Right atrium auricular region (tissue), 2 donors: Measurements from ENCODE around the gene FGD3. TPM values are rescaled to one million over a fixed set of nuclear protein-coding genes. Genes with fewer than 3 reads are reported as not detected.

ENCODE experiments used
- DNase-seq: peaks from one replicate; pipeline ENCODE4 v3.0.0-alpha.2; 2019; ENCODE audit warnings: low spot score
- H3K27ac ChIP-seq, 2 donors: fragments of 200-600 bp; sonication (generic); 1 replicate in 1 of 2; 2 replicates in 1 of 2; pipeline ENCODE4 v1.5.1; 2016 to 2019
- H3K27me3 ChIP-seq, 2 donors: fragments of 200-600 bp; sonication (generic); one replicate each; pipeline versions ENCODE4 v1.5.1 to v1.6.0; 2017 to 2019
- H3K36me3 ChIP-seq: fragments of 200-600 bp; sonication (generic); one replicate; pipeline ENCODE4 v1.5.1; 2016
- H3K4me1 ChIP-seq, 2 donors: fragments of 200-600 bp; sonication (generic); one replicate each; pipeline versions ENCODE4 v1.5.1 to v1.6.0; 2017 to 2019
- H3K4me3 ChIP-seq, 2 donors: fragments of 200-600 bp; sonication (generic); 1 replicate in 1 of 2; 2 replicates in 1 of 2; pipeline ENCODE4 v1.5.1; 2017 to 2019; ENCODE audit warnings: mild to moderate bottlenecking in 1 of 2, moderate library complexity in 1 of 2
- H3K9me3 ChIP-seq, 2 donors: fragments of 200-600 bp; sonication (generic); one replicate each; pipeline ENCODE4 v1.5.1; 2019
- total RNA-seq, 2 donors: library from RNA; depleted of rRNA; stranded (reverse); fragments of >200 nt; gene quantifications; one replicate each; pipeline ENCODE4 v1.1.0, GENCODE V29; 2016
- TF ChIP-seq, protein P1 (sequence below), 2 donors: fragments of 200-600 bp; sonication (generic); IDR thresholded peaks; one replicate each; pipeline ENCODE4 v1.5.1; 2019; ENCODE audit warnings: antibody characterized with exemption in 2 of 2

Gene FGD3
- total RNA-seq, 2 donors from 2014 or later: 2.2 to 3.3 TPM

GRCh38 chr9:92971121-92971520 lies 23.8 kb downstream of the FGD3 start:
- Histone ChIP-seq H3K4me3 (no peak overlapping the region), H3K4me1 (no peaks in the 10 kb centered on the region), H3K27ac (no peak overlapping the region), H3K36me3 (no peaks in the 10 kb centered on the region), H3K9me3 (no peaks in the 10 kb centered on the region), H3K27me3 (no peaks in the 10 kb centered on the region)
- TF ChIP-seq, protein P1, sequence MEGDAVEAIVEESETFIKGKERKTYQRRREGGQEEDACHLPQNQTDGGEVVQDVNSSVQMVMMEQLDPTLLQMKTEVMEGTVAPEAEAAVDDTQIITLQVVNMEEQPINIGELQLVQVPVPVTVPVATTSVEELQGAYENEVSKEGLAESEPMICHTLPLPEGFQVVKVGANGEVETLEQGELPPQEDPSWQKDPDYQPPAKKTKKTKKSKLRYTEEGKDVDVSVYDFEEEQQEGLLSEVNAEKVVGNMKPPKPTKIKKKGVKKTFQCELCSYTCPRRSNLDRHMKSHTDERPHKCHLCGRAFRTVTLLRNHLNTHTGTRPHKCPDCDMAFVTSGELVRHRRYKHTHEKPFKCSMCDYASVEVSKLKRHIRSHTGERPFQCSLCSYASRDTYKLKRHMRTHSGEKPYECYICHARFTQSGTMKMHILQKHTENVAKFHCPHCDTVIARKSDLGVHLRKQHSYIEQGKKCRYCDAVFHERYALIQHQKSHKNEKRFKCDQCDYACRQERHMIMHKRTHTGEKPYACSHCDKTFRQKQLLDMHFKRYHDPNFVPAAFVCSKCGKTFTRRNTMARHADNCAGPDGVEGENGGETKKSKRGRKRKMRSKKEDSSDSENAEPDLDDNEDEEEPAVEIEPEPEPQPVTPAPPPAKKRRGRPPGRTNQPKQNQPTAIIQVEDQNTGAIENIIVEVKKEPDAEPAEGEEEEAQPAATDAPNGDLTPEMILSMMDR (IDR thresholded peaks at IDR 0.05): no peak
- DNase-seq: peak; percentile 36

DNA sequence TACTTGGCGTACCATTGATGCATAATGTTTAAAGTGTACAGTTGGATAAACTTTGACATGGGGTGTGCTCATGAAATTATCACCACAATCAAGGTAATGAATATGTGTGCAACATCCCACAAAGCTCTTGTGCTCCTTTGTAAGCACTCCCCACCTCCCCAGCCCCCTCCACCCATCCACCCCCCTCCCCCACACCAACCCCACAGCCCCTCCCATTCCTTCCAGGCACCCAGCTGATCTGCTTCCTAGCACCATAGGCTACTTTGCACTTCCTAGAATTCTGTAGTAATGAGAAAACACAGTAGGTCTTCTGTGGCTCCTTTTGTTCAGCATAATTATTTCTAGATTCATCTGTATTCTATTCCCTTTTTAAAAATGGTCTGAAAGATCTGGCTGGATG lies 24.5 kb downstream of the FGD3 start:
- no peaks in the 10 kb centered on the region for H3K27me3 ChIP-seq
- no peaks in the 10 kb centered on the region for H3K4me1 ChIP-seq
- H3K36me3 ChIP-seq: no peaks in the 10 kb centered on the region
- DNase-seq: no peak
- no peaks in the 10 kb centered on the region for H3K9me3 ChIP-seq
- TF ChIP-seq, protein P1 (IDR thresholded peaks at IDR 0.05): no peak
- no peak overlapping the region for H3K4me3 ChIP-seq
- H3K27ac ChIP-seq: no peak overlapping the region

- Histone ChIP-seq H3K27ac (no peak overlapping the region), H3K4me1 (no peaks in the 10 kb centered on the region)
- DNase-seq: no peak
Observed at GRCh38 chr9:92973700-92974099, 26.4 kb downstream of the FGD3 start.

GRCh38 chr9:92974161-92974661 lies 26.9 kb downstream of the FGD3 start:
- no peaks in the 10 kb centered on the region for H3K27me3 ChIP-seq
- H3K4me1 ChIP-seq: no peaks in the 10 kb centered on the region
- H3K9me3 ChIP-seq: no peaks in the 10 kb centered on the region
- TF ChIP-seq, protein P1 (IDR thresholded peaks at IDR 0.05): no peak
- no peaks in the 10 kb centered on the region for H3K36me3 ChIP-seq
- H3K27ac ChIP-seq: no peak overlapping the region
- DNase-seq: no peak
- no peak overlapping the region for H3K4me3 ChIP-seq

More at GRCh38 chr9:92973700-92974099, 26.4 kb downstream of the FGD3 start:
- H3K9me3 ChIP-seq: no peaks in the 10 kb centered on the region
- H3K36me3 ChIP-seq: no peaks in the 10 kb centered on the region
- H3K27me3 ChIP-seq: no peaks in the 10 kb centered on the region
- no peak overlapping the region for H3K4me3 ChIP-seq
- TF ChIP-seq, protein P1 (IDR thresholded peaks at IDR 0.05): no peak

- H3K27ac ChIP-seq: no peak overlapping the region
- H3K27me3 ChIP-seq: no peaks in the 10 kb centered on the region
- H3K4me3 ChIP-seq: no peak overlapping the region
- no peaks in the 10 kb centered on the region for H3K36me3 ChIP-seq
- no peaks in the 10 kb centered on the region for H3K9me3 ChIP-seq
- H3K4me1 ChIP-seq: no peaks in the 10 kb centered on the region
- DNase-seq: no peak
- TF ChIP-seq, protein P1 (IDR thresholded peaks at IDR 0.05): no peak
Observed at GRCh38 chr9:92974761-92975755, 27.7 kb downstream of the FGD3 start.
